Hypothalamus (tissue), 51 donors: Measurements from ENCODE around the gene CNTRL.
A peak's percentile ranks its signal among the peaks of the same experiment; 100 is the strongest.

ENCODE experiments used
- DNase-seq, 51 donors: peaks; one replicate each; lab custom pipeline; 2025; lab: John Stamatoyannopoulos, UW

CNTRL gene

GRCh38 chr9:121220996-121221663 lies 146.4 kb downstream of the CNTRL start:
- peak in 1 of 51 donors; percentile 6 for DNase-seq

- no peak for DNase-seq
These were observed 146.9 kb downstream of the CNTRL start for GRCh38 chr9:121221664-121222055.

GRCh38 chr9:121222524-121223171 lies 147.9 kb downstream of the CNTRL start:
- DNase-seq: peak in 2 of 51 donors; percentile 6 to 16

- DNase-seq: no peak
These were observed 150.5 kb downstream of the CNTRL start for GRCh38 chr9:121225240-121225639.

- no peak for DNase-seq
These were observed 151.4 kb downstream of the CNTRL start for GRCh38 chr9:121226175-121226574.
